ENCODE results near the gene CYBC1.

- TF ChIP-seq, protein P1, sequence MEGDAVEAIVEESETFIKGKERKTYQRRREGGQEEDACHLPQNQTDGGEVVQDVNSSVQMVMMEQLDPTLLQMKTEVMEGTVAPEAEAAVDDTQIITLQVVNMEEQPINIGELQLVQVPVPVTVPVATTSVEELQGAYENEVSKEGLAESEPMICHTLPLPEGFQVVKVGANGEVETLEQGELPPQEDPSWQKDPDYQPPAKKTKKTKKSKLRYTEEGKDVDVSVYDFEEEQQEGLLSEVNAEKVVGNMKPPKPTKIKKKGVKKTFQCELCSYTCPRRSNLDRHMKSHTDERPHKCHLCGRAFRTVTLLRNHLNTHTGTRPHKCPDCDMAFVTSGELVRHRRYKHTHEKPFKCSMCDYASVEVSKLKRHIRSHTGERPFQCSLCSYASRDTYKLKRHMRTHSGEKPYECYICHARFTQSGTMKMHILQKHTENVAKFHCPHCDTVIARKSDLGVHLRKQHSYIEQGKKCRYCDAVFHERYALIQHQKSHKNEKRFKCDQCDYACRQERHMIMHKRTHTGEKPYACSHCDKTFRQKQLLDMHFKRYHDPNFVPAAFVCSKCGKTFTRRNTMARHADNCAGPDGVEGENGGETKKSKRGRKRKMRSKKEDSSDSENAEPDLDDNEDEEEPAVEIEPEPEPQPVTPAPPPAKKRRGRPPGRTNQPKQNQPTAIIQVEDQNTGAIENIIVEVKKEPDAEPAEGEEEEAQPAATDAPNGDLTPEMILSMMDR (IDR thresholded peaks at IDR 0.05; ENCODE audit: low read depth, low read length, poor library complexity, severe bottlenecking): no peak
- TF ChIP-seq EZH2phosphoT487 (IDR thresholded peaks at IDR 0.05; ENCODE audit: borderline replicate concordance, low read length): no peak
Measured at GRCh38 chr17:82464567-82464929, 14.0 kb upstream of the CYBC1 start.
